ENCODE results near the gene PKP1. TPM values are rescaled to one million over a fixed set of nuclear protein-coding genes. Genes with fewer than 3 reads are reported as not detected.
A peak's percentile ranks its signal among the peaks of the same experiment; 100 is the strongest.

Gene PKP1
- total RNA-seq, 6 experiments from 2014 or later, result not detected

GRCh38 chr1:201285846-201286245, 2.5 kb downstream of the PKP1 start:
- Histone ChIP-seq H3K36me3 (no peaks in the 10 kb centered on the region), H3K9me3 (no peaks in the 10 kb centered on the region), H3K27ac (no peak overlapping the region), H3K4me3 (no peak overlapping the region), H3K27me3 (peaks cover 0 to 10% of the 10 kb centered on the region in 2 donors), H3K4me1 (no peaks in the 10 kb centered on the region)
- WGBS (ENCODE audit: insufficient coverage, low coverage, low lambda C conversion rate, missing lambda C conversion rate), result 46% methylated on average over 7 of the region's 7 CpGs
- ATAC-seq, result no peak
- DNase-seq, result no peak
- no peak for TF ChIP-seq POLR2A (IDR thresholded peaks at IDR 0.05)
- no peak for TF ChIP-seq CTCF (IDR thresholded peaks at IDR 0.05)
- intact Hi-C loops (cut with DNase I), result no loop called here

GRCh38 chr1:201286445-201286844, 3.1 kb downstream of the PKP1 start:
- Histone ChIP-seq H3K27ac (no peak overlapping the region), H3K36me3 (no peaks in the 10 kb centered on the region), H3K9me3 (no peaks in the 10 kb centered on the region), H3K27me3 (peaks cover 0 to 10% of the 10 kb centered on the region in 2 donors), H3K4me3 (no peak overlapping the region), H3K4me1 (no peaks in the 10 kb centered on the region)
- no peak for DNase-seq
- TF ChIP-seq CTCF (IDR thresholded peaks at IDR 0.05) (no peak), POLR2A (IDR thresholded peaks at IDR 0.05) (no peak)
- intact Hi-C loops (cut with DNase I), result no loop called here
- WGBS (ENCODE audit: insufficient coverage, low coverage, low lambda C conversion rate, missing lambda C conversion rate), result no CpG with 5 or more reads among the region's 1 CpG
- no peak for ATAC-seq

- TF ChIP-seq POLR2A (IDR thresholded peaks at IDR 0.05), result no peak
- TF ChIP-seq CTCF (IDR thresholded peaks at IDR 0.05), result no peak
- no peak overlapping the region for H3K4me3 ChIP-seq
- 89% methylated on average over 4 of the region's 6 CpGs for WGBS (ENCODE audit: insufficient coverage, low coverage, low lambda C conversion rate, missing lambda C conversion rate)
- no peak overlapping the region for H3K27ac ChIP-seq
- H3K36me3 ChIP-seq, result no peaks in the 10 kb centered on the region
- ATAC-seq (no peak), DNase-seq (no peak)
- intact Hi-C loops (cut with DNase I), result no loop called here
- H3K4me1 ChIP-seq, result no peaks in the 10 kb centered on the region
- H3K9me3 ChIP-seq, result no peaks in the 10 kb centered on the region
- peaks cover 0 to 10% of the 10 kb centered on the region in 2 donors for H3K27me3 ChIP-seq
Measured at GRCh38 chr1:201288007-201288406, 4.7 kb downstream of the PKP1 start.

GRCh38 chr1:201288765-201289164, 5.5 kb downstream of the PKP1 start:
- Histone ChIP-seq H3K27me3 (peaks cover 0 to 7% of the 10 kb centered on the region in 2 donors), H3K9me3 (no peaks in the 10 kb centered on the region), H3K4me1 (no peaks in the 10 kb centered on the region), H3K4me3 (no peak overlapping the region), H3K36me3 (no peaks in the 10 kb centered on the region), H3K27ac (no peak overlapping the region)
- TF ChIP-seq CTCF (IDR thresholded peaks at IDR 0.05), result no peak
- no peak for TF ChIP-seq POLR2A (IDR thresholded peaks at IDR 0.05)
- DNase-seq (no peak), ATAC-seq (no peak)
- intact Hi-C loops (cut with DNase I), result no loop called here
- 53% methylated on average over 6 of the region's 7 CpGs for WGBS (ENCODE audit: insufficient coverage, low coverage, low lambda C conversion rate, missing lambda C conversion rate)

- DNase-seq (no peak), ATAC-seq (peak in 1 of 4 donors; percentile 13)
- TF ChIP-seq CTCF (IDR thresholded peaks at IDR 0.05) (no peak), POLR2A (IDR thresholded peaks at IDR 0.05) (no peak)
- no peak overlapping the region for H3K4me3 ChIP-seq
- H3K27me3 ChIP-seq, result no peaks in the 10 kb centered on the region
- H3K36me3 ChIP-seq, result no peaks in the 10 kb centered on the region
- WGBS (ENCODE audit: insufficient coverage, low coverage, low lambda C conversion rate, missing lambda C conversion rate), result 76% methylated on average over 5 of the region's 7 CpGs
- H3K27ac ChIP-seq, result no peak overlapping the region
- no peaks in the 10 kb centered on the region for H3K9me3 ChIP-seq
- no peaks in the 10 kb centered on the region for H3K4me1 ChIP-seq
- intact Hi-C loops (cut with DNase I), result no loop called here
Measured at GRCh38 chr1:201290551-201290950, 7.2 kb downstream of the PKP1 start.
